Tibial artery (tissue), 4 donors: ENCODE measurements around the gene IPO13.

ENCODE experiments used
- DNase-seq, 2 donors: peaks; one replicate each; pipeline ENCODE4 v3.0.0-alpha.2; 2019
- H3K27ac ChIP-seq, 2 donors: fragments of 200-600 bp; sonication (generic) in 1 of 2; 1 replicate in 1 of 2; 2 replicates in 1 of 2; pipeline ENCODE4 v1.5.1; 2018 to 2019; ENCODE audit warnings: mild to moderate bottlenecking in 1 of 2
- H3K27me3 ChIP-seq, 2 donors: fragments of 200-600 bp; sonication (generic) in 1 of 2; one replicate each; pipeline versions ENCODE4 v1.5.1 to v1.6.0; 2016 to 2019
- H3K36me3 ChIP-seq, 3 donors: fragments of 200-600 bp; sonication (generic) in 2 of 3; one replicate each; pipeline ENCODE4 v1.5.1; 2016 to 2019; ENCODE audit warnings: mild to moderate bottlenecking in 2 of 3
- H3K4me1 ChIP-seq, 4 donors: fragments of 200-600 bp; sonication (generic) in 2 of 4; 1 replicate in 3 of 4; 2 replicates in 1 of 4; pipeline ENCODE4 v1.5.1; 2016 to 2019
- H3K4me3 ChIP-seq, 2 donors: fragments of 200-600 bp; sonication (generic) in 1 of 2; 1 replicate in 1 of 2; 2 replicates in 1 of 2; pipeline ENCODE4 v1.5.1; 2018 to 2019; ENCODE audit warnings: mild to moderate bottlenecking in 2 of 2
- H3K9me3 ChIP-seq, 3 donors: fragments of 200-600 bp; sonication (generic) in 1 of 3; one replicate each; pipeline ENCODE4 v1.5.1; 2016 to 2019
- intact Hi-C: fragments of 100-400 bp; cut with DNase I; formaldehyde crosslinking; loops from one replicate; pipeline ENCODE4 v1.15.0; 2023; ENCODE audit warnings: low total_unique reads
- TF ChIP-seq, protein P1 (sequence below), 2 experiments: fragments of 200-600 bp in 1 of 2; fragments of 450-650 bp in 1 of 2; IDR thresholded peaks; one replicate each; pipeline ENCODE4 v1.5.1; 2017 to 2019; ENCODE audit warnings: antibody characterized with exemption in 2 of 2, mild to moderate bottlenecking in 1 of 2, moderate library complexity in 1 of 2

Gene IPO13

GRCh38 chr1:43954036-43954435 is 7.3 kb downstream of the IPO13 start:
- intact Hi-C loops: no loop called here
- H3K4me3 ChIP-seq: no peak overlapping the region
- H3K36me3 ChIP-seq: peaks cover 27 to 56% (median 36%) of the 10 kb centered on the region in 3 donors
- H3K27me3 ChIP-seq: no peaks in the 10 kb centered on the region
- DNase-seq: no peak
- H3K27ac ChIP-seq: no peak overlapping the region
- H3K4me1 ChIP-seq: peaks cover 0 to 3% (median 1%) of the 10 kb centered on the region in 4 donors
- TF ChIP-seq, protein P1, sequence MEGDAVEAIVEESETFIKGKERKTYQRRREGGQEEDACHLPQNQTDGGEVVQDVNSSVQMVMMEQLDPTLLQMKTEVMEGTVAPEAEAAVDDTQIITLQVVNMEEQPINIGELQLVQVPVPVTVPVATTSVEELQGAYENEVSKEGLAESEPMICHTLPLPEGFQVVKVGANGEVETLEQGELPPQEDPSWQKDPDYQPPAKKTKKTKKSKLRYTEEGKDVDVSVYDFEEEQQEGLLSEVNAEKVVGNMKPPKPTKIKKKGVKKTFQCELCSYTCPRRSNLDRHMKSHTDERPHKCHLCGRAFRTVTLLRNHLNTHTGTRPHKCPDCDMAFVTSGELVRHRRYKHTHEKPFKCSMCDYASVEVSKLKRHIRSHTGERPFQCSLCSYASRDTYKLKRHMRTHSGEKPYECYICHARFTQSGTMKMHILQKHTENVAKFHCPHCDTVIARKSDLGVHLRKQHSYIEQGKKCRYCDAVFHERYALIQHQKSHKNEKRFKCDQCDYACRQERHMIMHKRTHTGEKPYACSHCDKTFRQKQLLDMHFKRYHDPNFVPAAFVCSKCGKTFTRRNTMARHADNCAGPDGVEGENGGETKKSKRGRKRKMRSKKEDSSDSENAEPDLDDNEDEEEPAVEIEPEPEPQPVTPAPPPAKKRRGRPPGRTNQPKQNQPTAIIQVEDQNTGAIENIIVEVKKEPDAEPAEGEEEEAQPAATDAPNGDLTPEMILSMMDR (IDR thresholded peaks at IDR 0.05): no peak
- H3K9me3 ChIP-seq: no peaks in the 10 kb centered on the region

- H3K4me3 ChIP-seq: no peak overlapping the region
- no peaks in the 10 kb centered on the region for H3K9me3 ChIP-seq
- TF ChIP-seq, protein P1 (IDR thresholded peaks at IDR 0.05): no peak
- H3K36me3 ChIP-seq: peaks cover 34 to 60% (median 52%) of the 10 kb centered on the region in 3 donors
- no peak for DNase-seq
- H3K27ac ChIP-seq: no peak overlapping the region
- H3K27me3 ChIP-seq: no peaks in the 10 kb centered on the region
- H3K4me1 ChIP-seq: no peaks in the 10 kb centered on the region
- intact Hi-C loops: no loop called here
Observed at GRCh38 chr1:43956234-43956633, 9.5 kb downstream of the IPO13 start.

DNA sequence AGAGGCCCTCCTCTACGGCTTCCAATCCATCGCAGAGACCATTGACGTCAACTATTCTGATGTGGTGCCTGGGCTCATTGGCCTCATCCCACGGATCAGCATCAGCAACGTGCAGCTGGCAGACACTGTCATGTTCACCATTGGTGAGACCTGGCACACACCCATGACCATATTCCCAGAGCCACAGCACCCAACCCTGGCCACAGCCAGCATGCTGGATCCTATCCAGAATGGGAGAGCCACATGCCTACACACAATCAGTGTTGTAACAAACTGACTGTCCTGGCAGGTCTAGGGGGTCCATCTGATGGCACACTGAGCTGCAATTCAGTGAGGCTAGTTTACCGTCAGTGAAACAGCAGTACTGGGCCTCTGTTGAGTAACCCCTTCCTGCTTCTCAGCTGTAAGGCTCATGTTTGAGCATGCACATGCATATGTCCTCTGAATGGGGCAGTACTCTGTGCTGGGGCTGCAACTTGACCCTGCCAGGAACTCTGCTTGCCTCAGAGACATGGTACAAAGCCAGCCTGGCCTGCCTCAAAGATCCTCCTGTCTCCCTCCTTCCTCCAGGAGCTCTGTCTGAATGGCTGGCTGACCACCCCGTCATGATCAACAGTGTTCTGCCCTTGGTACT is 10.8 kb downstream of the IPO13 start:
- intact Hi-C loops: no loop called here
- DNase-seq: no peak

DNA sequence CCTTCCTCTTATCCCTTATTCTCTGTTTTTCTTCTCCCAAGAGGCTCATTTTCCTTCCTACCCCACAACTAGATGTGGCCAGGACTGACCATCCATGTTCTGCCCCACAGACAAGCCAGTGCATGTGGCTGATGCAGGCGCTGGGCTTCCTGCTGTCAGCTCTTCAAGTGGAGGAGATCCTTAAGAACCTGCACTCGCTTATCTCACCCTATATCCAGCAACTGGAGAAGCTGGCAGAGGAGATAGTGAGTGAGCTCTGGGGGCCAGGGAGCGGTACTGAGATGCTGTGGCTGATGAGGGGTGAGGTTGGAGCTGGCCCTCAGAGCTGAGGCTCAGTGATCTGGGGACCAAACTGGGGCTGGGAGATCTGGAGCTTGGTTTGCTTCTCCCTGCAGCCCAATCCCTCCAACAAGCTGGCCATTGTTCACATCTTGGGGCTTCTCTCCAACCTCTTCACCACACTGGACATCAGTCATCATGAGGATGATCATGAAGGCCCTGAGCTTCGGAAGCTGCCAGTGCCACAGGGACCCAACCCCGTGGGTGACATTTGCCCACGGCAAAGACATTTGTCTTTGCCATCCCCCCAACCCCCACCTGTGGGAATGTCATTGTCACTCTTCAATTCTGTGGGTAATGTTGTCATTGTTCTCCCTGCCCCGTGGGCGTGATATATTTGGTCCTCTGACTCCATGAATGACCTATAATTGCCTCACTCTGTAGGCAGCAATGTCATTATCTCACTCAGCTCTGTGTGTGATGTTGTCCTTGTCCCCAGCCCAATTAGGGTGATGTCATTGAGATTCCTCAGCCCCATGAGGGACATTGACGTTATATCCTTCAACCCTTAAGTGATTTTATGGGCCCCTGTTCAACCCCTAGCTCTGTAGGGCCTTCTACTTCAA is 11.9 kb downstream of the IPO13 start:
- DNase-seq: no peak
- intact Hi-C loops: no loop called here
- Histone ChIP-seq H3K9me3 (no peaks in the 10 kb centered on the region), H3K36me3 (peaks cover 34 to 83% (median 76%) of the 10 kb centered on the region in 3 donors), H3K27ac (no peak overlapping the region), H3K4me3 (no peak overlapping the region), H3K27me3 (no peaks in the 10 kb centered on the region), H3K4me1 (no peaks in the 10 kb centered on the region)
- TF ChIP-seq, protein P1 (IDR thresholded peaks at IDR 0.05): no peak

More for the DNA sequence above, 10.8 kb downstream of the IPO13 start:
- Histone ChIP-seq H3K9me3 (no peaks in the 10 kb centered on the region), H3K4me1 (no peaks in the 10 kb centered on the region), H3K4me3 (no peak overlapping the region), H3K27me3 (no peaks in the 10 kb centered on the region), H3K36me3 (peaks cover 34 to 73% (median 65%) of the 10 kb centered on the region in 3 donors), H3K27ac (no peak overlapping the region)
- TF ChIP-seq, protein P1 (IDR thresholded peaks at IDR 0.05): no peak

- H3K36me3 ChIP-seq: peaks cover 34 to 96% (median 82%) of the 10 kb centered on the region in 3 donors
- no peaks in the 10 kb centered on the region for H3K4me1 ChIP-seq
- TF ChIP-seq, protein P1 (IDR thresholded peaks at IDR 0.05): no peak
- intact Hi-C loops: no loop called here
- H3K9me3 ChIP-seq: no peaks in the 10 kb centered on the region
- H3K27ac ChIP-seq: no peak overlapping the region
- no peak for DNase-seq
- H3K27me3 ChIP-seq: no peaks in the 10 kb centered on the region
- no peak overlapping the region for H3K4me3 ChIP-seq
Observed at GRCh38 chr1:43960798-43961197, 14.0 kb downstream of the IPO13 start.
